GM19035 (cell line): ENCODE measurements around the gene CRAT.
"Not testable (repeated sequence)": the region's sequence is repeated elsewhere in the genome, so short reads cannot be mapped to it uniquely, and the experiment has no call there.

ENCODE experiments used
- ATAC-seq: cut with Tn5 transposase; IDR thresholded peaks from one replicate; pipeline ENCODE4 v1.9.1; 2021; ENCODE audit not compliant: unreplicated experiment

CRAT gene

GRCh38 chr9:129138476-129139232, 28.1 kb upstream of the CRAT start:
- ATAC-seq, result no peak

DNA sequence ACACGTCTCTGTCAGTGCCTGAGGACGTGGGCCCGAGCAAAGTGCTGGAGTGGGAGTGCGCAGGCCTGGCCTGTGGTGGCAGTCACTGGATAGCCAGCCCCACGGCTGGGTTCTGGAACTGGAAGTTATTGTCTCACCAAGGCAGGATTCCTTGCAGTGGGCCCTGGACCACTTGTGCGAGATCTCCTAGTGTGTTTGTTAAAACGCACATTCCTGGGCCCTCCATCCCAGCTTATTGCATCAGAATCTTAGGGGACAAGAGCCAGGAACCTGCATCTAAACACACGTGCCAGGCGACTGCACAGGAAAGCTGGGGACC, 27.5 kb upstream of the CRAT start:
- no peak for ATAC-seq

DNA sequence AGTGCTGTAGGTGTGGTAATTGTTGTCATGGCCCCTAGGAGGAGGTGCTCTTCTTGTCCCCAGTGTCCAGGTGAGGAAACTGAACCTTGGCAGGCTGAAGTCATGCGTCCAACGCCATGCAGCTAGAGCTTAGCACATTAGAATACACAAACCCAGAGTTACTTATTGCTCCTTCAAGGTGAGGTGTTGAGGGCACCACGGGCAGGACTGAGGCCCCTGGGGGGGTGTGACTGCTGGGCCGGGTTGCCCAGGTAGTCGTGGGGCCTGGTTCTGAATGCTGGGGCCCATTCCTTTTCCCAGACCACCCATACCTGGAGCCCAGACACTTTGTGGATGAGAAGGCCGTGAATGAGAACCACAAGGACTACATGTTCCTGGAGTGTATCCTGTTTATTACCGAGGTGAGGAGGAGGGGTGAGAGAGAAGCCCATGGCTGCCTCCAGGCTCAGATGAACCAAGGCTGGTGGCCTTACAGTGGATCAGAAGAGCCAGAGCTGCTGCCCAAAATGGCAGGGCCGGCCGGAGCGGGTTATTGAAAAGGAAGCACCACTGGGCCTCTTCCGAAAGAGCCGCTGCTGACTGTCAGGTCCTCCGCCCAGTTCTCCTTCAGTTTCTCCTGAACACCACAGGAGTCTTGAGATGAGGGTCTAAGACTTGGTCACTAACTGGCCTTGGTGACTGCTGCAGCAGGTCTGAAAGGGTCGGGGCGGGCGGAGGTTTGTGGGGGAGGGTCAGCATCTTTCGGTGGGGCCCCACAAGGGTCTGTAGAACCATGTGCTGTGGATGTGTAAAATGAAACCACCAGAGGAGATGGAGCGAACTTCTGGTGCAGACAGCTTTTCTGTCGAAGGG, 26.9 kb upstream of the CRAT start:
- ATAC-seq, result no peak

DNA sequence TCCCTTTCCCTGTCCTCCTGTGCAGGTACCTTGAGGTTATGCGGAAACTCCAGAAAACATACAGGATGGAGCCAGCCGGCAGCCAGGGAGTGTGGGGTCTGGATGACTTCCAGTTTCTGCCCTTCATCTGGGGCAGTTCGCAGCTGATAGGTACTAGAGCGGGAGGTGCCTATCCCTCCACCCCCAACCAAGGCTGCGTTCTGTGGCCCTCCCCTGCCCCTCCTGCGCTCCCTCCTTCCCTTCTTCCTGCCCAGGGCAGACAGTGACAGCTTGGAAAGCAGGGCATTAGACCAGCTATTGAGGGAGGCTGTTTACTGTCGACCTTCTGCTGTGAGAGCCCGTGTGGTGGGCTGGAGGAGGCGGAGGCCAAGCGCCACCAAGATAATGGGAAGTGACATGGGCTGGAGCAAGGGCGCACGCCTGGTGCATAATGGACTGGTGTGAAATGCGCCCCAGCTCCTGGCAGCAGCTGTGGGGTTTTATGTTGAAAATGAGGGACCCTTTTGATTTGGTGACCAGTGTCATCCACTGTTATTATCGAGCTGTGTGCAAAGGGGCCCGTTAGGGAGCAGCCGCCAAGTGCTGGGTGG, 25.9 kb upstream of the CRAT start:
- ATAC-seq, result no peak

DNA sequence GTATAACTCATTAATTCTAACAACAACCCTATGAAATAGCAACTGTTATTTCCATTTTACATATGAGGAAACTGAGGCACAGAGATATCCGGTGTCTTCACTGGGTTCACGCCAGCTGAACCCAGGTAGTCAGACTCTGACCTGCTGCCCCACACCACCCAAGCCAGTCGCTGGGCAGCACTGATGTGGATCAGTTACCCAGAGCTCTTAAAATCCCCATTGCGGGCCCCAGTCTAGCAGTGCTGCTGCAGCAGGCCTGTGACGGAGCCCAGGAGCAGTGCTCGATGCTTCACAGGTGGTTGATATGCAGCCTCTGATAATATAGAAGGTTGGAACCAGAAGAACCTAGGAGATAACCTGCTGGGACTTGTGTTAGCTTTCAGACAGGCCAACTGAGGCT, 24.9 kb upstream of the CRAT start:
- ATAC-seq, result no peak

DNA sequence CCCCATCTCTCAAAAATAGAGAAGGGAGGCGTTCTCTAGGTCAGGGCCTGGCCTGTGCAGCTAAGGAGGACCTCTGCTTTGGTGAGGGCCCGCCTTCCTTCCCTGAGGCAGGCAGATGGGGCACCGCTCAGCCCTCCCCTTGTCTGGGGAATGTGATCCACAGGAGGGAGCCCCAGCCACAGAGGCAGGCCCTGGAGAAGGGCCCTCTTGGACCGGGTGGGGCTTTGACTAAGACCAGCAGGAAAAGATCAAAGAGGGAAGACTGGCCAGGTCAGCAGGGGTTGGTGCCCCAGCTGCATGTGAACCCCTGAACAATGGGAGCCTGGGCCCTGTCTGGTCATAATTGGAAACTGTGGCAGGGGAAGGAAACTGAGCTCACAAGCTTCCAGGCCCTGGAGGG, 22.5 kb upstream of the CRAT start:
- no peak for ATAC-seq

DNA sequence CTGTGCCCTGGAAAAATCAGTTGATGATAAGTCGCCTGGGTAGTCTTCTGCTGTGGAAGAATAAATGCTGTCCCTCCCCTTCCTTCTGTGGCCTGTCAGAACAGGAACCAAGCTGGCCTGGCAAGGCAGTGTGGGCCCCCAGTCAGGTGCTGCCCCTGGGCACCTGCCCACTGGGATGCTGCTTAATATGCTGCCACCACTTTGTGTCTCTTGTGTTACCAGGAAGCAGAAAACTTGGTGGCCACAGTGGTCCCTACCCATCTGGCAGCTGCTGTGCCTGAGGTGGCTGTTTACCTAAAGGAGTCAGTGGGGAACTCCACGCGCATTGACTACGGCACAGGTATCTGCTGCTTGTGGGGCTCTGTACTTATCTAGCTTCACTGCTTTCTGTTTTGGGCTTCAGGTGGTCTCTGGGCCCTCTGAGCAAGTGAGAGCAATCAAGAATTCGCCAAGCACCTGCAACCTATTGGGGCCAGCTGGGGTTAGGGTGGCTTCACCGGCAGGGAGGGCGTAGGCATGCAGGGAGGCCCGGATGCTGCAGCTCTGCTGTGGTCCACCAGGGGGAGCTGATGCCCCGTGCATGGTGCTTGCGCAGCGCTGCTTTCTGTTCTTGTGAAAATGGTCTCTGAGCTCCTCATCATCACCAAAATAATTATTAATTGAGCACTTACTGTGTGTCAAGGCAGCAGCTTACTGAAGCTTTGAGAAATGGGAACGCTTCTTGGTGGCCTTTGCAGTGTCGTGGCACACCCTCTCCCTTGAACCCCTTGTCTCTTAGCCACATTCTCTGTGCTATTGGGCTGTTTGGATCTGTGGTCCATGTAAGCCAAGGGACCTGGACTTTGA, 20.9 kb upstream of the CRAT start:
- ATAC-seq, result no peak

GRCh38 chr9:129130791-129131190, 20.2 kb upstream of the CRAT start:
- ATAC-seq, result no peak

- ATAC-seq, result not testable (repeated sequence)
These were observed 19.7 kb upstream of the CRAT start for GRCh38 chr9:129130271-129130670.

GRCh38 chr9:129128689-129129088, 18.1 kb upstream of the CRAT start:
- no peak for ATAC-seq

DNA sequence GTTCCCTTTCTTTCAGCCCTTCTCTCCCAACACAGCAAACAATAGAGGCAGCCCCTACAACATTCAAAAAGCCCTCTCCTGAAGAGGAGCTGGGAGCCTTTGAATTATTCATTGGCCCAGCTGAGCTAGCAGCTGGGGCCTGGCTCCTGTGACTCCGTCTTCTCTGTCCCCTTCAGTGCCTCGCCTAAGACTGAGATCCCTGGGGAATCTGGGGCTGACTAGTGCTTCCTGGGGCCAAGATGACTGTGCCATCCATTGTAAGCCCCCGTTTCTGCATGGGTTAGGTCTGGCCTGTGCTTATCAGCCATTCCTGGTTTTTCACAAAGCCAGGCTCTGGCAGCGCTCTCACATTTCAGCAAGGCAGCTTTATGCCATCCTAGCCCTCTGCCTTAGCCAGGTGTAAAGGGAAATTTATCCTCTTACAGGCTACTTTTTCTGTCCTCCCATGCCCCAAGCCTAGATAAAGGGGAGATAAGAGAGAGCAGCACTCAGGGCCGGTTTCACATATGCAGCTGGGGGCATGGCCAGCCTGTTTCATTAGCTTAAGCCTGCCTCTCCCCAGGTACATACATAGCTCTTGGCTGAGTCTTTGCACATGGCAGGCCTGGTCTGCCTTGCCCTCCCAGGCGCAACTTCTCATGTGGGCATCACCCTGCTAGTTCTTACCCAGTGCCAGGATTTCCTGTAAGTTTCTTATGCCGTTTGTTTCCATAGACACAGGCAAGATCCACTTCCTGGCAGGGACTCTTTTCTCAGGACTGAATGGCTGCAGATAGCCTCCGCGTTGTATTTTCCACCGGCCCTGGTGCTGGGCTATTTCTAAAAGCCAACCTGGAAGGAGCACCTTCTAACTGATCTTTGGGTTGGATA, 16.4 kb upstream of the CRAT start:
- ATAC-seq, result no peak

GRCh38 chr9:129125478-129125877, 14.9 kb upstream of the CRAT start:
- ATAC-seq, result no peak

GRCh38 chr9:129124506-129125069, 14.0 kb upstream of the CRAT start:
- no peak for ATAC-seq

- not testable (repeated sequence) for ATAC-seq
These were observed 12.4 kb upstream of the CRAT start for GRCh38 chr9:129122976-129123375.

GRCh38 chr9:129122133-129122532, 11.5 kb upstream of the CRAT start:
- ATAC-seq, result no peak

DNA sequence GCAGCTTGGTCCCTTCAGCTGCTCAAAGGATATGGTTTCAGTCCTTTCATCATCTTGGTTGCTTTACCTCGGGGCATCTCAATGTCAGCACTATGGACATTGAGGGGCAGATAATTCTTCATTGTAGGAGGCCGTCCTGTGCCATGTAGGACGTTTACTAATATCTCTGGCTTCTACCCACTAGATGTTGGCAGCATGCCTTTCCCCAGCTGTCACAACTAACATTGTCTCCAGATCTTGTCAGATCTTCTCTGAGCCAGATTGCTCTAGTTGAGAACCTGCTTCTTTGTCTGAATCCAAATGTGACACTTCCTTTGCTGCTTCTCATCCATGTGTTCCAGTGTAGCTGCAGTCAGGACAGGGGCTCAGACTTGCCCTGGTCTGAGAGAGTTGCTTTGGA, 10.9 kb upstream of the CRAT start:
- ATAC-seq, result no peak

- no peak for ATAC-seq
These were observed 8.2 kb upstream of the CRAT start for GRCh38 chr9:129118799-129119198.

DNA sequence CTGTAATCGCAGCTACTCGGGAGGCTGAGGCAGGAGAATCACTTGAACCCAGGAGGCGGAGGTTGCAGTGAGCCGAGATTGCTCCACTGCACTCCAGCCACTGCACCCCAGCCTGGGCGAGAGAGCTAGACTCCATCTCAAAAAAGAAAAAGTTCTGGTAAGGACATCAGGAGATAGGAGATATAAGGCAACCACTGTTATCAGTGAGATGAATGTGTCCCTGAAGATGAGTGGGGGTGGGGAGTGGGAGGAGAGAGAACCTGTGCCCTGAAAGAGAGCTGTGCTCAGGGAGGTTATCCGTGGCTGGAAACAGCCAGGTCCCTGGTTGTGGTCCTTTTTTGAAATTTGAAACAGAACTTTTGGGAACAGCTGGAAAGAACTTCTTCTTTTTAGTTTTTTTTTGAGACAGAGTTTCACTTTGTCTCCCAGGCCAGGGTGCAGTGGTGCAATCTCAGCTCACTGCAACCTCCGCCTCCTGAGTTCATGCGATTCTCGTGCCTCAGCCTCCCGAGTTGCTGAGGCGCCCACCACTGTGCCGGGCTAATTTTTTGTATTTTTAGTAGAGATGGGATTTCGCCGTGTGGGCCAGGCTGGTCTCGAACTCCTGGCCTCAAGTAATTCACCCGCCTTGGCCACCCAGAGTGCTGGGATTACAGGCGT, 3.2 kb upstream of the CRAT start:
- no peak for ATAC-seq

- ATAC-seq, result not testable (repeated sequence)
These were observed 1.9 kb upstream of the CRAT start for GRCh38 chr9:129112526-129112925.
